ENCODE measurements around the gene KIF23. TPM values are rescaled to one million over a fixed set of nuclear protein-coding genes. Genes with fewer than 3 reads are reported as not detected.

The KIF23 gene
- total and polyA plus RNA-seq, 5 donors: 0.27 to 1.2 (median 0.78) TPM

- intact Hi-C loops (cut with DNase I): no loop called here
- 87% methylated on average over 12 of the region's 12 CpGs for WGBS
- no peak for DNase-seq
- Histone ChIP-seq H3K9me3 (ENCODE audit: control insufficient read depth, low read length) (no peaks in the 10 kb centered on the region), H3K4me1 (ENCODE audit: control insufficient read depth, insufficient read depth, low read length) (no peaks in the 10 kb centered on the region), H3K27me3 (ENCODE audit: control insufficient read depth, insufficient read depth) (no peaks in the 10 kb centered on the region), H3K27ac (ENCODE audit: low read length) (no peak overlapping the region), H3K4me3 (ENCODE audit: low read length) (no peak overlapping the region)
- no peak for ATAC-seq
Measured at GRCh38 chr15:69384626-69385598, 29.2 kb upstream of the KIF23 start.

GRCh38 chr15:69385831-69386230 is 28.3 kb upstream of the KIF23 start:
- intact Hi-C loops (cut with DNase I): no loop called here
- WGBS: 97% methylated on average over 2 of the region's 2 CpGs
- no peak overlapping the region for H3K27ac ChIP-seq (ENCODE audit: low read length)
- no peak for ATAC-seq
- H3K9me3 ChIP-seq (ENCODE audit: control insufficient read depth, low read length): no peaks in the 10 kb centered on the region
- H3K4me1 ChIP-seq (ENCODE audit: control insufficient read depth, insufficient read depth, low read length): no peaks in the 10 kb centered on the region
- H3K27me3 ChIP-seq (ENCODE audit: control insufficient read depth, insufficient read depth): no peaks in the 10 kb centered on the region
- no peak overlapping the region for H3K4me3 ChIP-seq (ENCODE audit: low read length)
- DNase-seq: no peak

GRCh38 chr15:69386284-69386683 is 27.9 kb upstream of the KIF23 start:
- 81% methylated on average over 7 of the region's 7 CpGs for WGBS
- ATAC-seq (no peak), DNase-seq (no peak)
- no peaks in the 10 kb centered on the region for H3K27me3 ChIP-seq (ENCODE audit: control insufficient read depth, insufficient read depth)
- no peak overlapping the region for H3K4me3 ChIP-seq (ENCODE audit: low read length)
- H3K9me3 ChIP-seq (ENCODE audit: control insufficient read depth, low read length): no peaks in the 10 kb centered on the region
- H3K27ac ChIP-seq (ENCODE audit: low read length): no peak overlapping the region
- H3K4me1 ChIP-seq (ENCODE audit: control insufficient read depth, insufficient read depth, low read length): no peaks in the 10 kb centered on the region
- intact Hi-C loops (cut with DNase I): no loop called here

GRCh38 chr15:69388260-69388705 is 25.9 kb upstream of the KIF23 start:
- DNase-seq: peak in 2 of 3 donors; percentile 30 to 71

GRCh38 chr15:69389426-69389825 is 24.7 kb upstream of the KIF23 start:
- Histone ChIP-seq H3K4me1 (ENCODE audit: control insufficient read depth, insufficient read depth, low read length) (no peaks in the 10 kb centered on the region), H3K27me3 (ENCODE audit: control insufficient read depth, insufficient read depth) (no peaks in the 10 kb centered on the region), H3K4me3 (ENCODE audit: low read length) (no peak overlapping the region), H3K27ac (ENCODE audit: low read length) (no peak overlapping the region), H3K9me3 (ENCODE audit: control insufficient read depth, low read length) (no peaks in the 10 kb centered on the region)
- intact Hi-C loops (cut with DNase I): no loop called here
- 87% methylated on average over 7 of the region's 7 CpGs for WGBS
- no peak for DNase-seq
- ATAC-seq: no peak

More at GRCh38 chr15:69388260-69388705, 25.9 kb upstream of the KIF23 start:
- intact Hi-C loops (cut with DNase I): no loop called here
- no peaks in the 10 kb centered on the region for H3K9me3 ChIP-seq (ENCODE audit: control insufficient read depth, low read length)
- H3K4me3 ChIP-seq (ENCODE audit: low read length): no peak overlapping the region
- ATAC-seq: peak; percentile 67 to 88
- no peaks in the 10 kb centered on the region for H3K27me3 ChIP-seq (ENCODE audit: control insufficient read depth, insufficient read depth)
- 57% methylated on average over 6 of the region's 6 CpGs for WGBS
- no peak overlapping the region for H3K27ac ChIP-seq (ENCODE audit: low read length)
- no peaks in the 10 kb centered on the region for H3K4me1 ChIP-seq (ENCODE audit: control insufficient read depth, insufficient read depth, low read length)

- 95% methylated on average over 2 of the region's 2 CpGs for WGBS
- Histone ChIP-seq H3K27me3 (ENCODE audit: control insufficient read depth, insufficient read depth) (no peaks in the 10 kb centered on the region), H3K27ac (ENCODE audit: low read length) (no peak overlapping the region), H3K4me1 (ENCODE audit: control insufficient read depth, insufficient read depth, low read length) (no peaks in the 10 kb centered on the region), H3K9me3 (ENCODE audit: control insufficient read depth, low read length) (no peaks in the 10 kb centered on the region), H3K4me3 (ENCODE audit: low read length) (no peak overlapping the region)
- no peak for DNase-seq
- no peak for ATAC-seq
- intact Hi-C loops (cut with DNase I): loop anchor here in 1 of 4 donors (5.0 to 10.0 kb wide), 2 partner anchors 126 to 333 kb away; no protein-coding TSS in a partner anchor
Measured at GRCh38 chr15:69390575-69390974, 23.6 kb upstream of the KIF23 start.

GRCh38 chr15:69391046-69391757 is 22.9 kb upstream of the KIF23 start:
- intact Hi-C loops (cut with DNase I): loop anchor here in 1 of 4 donors (5.0 to 10.0 kb wide), 2 partner anchors 126 to 334 kb away; no protein-coding TSS in a partner anchor
- Histone ChIP-seq H3K27ac (ENCODE audit: low read length) (no peak overlapping the region), H3K4me3 (ENCODE audit: low read length) (no peak overlapping the region), H3K27me3 (ENCODE audit: control insufficient read depth, insufficient read depth) (no peaks in the 10 kb centered on the region), H3K9me3 (ENCODE audit: control insufficient read depth, low read length) (no peaks in the 10 kb centered on the region), H3K4me1 (ENCODE audit: control insufficient read depth, insufficient read depth, low read length) (no peaks in the 10 kb centered on the region)
- WGBS: 93% methylated on average over 11 of the region's 11 CpGs
- DNase-seq: no peak
- ATAC-seq: no peak

GRCh38 chr15:69392352-69392751 is 21.8 kb upstream of the KIF23 start:
- 65% methylated on average over 4 of the region's 4 CpGs for WGBS
- Histone ChIP-seq H3K27ac (ENCODE audit: low read length) (no peak overlapping the region), H3K27me3 (ENCODE audit: control insufficient read depth, insufficient read depth) (no peaks in the 10 kb centered on the region), H3K4me3 (ENCODE audit: low read length) (no peak overlapping the region), H3K4me1 (ENCODE audit: control insufficient read depth, insufficient read depth, low read length) (no peaks in the 10 kb centered on the region), H3K9me3 (ENCODE audit: control insufficient read depth, low read length) (no peaks in the 10 kb centered on the region)
- DNase-seq (no peak), ATAC-seq (no peak)
- intact Hi-C loops (cut with DNase I): loop anchor here in 1 of 4 donors (5.0 to 10.0 kb wide), 2 partner anchors 128 to 335 kb away; no protein-coding TSS in a partner anchor

- DNase-seq (no peak), ATAC-seq (peak in 1 of 2 donors; percentile 57)
- Histone ChIP-seq H3K4me1 (ENCODE audit: control insufficient read depth, insufficient read depth, low read length) (no peaks in the 10 kb centered on the region), H3K27ac (ENCODE audit: low read length) (no peak overlapping the region), H3K27me3 (ENCODE audit: control insufficient read depth, insufficient read depth) (no peaks in the 10 kb centered on the region), H3K9me3 (ENCODE audit: control insufficient read depth, low read length) (no peaks in the 10 kb centered on the region), H3K4me3 (ENCODE audit: low read length) (no peak overlapping the region)
- intact Hi-C loops (cut with DNase I): loop anchor here in 3 of 4 donors (2.0 to 10.0 kb wide), 3 partner anchors 129 to 337 kb away; no protein-coding TSS in a partner anchor
- 55% methylated on average over 11 of the region's 11 CpGs for WGBS
Measured at GRCh38 chr15:69393831-69394491, 20.2 kb upstream of the KIF23 start.

GRCh38 chr15:69394556-69395282 is 19.4 kb upstream of the KIF23 start:
- 23% methylated on average over 36 of the region's 36 CpGs for WGBS
- peak; percentile 84 to 94 (median 94) for DNase-seq
- Histone ChIP-seq H3K4me3 (ENCODE audit: low read length) (no peak overlapping the region), H3K4me1 (ENCODE audit: control insufficient read depth, insufficient read depth, low read length) (no peaks in the 10 kb centered on the region), H3K9me3 (ENCODE audit: control insufficient read depth, low read length) (no peaks in the 10 kb centered on the region), H3K27ac (ENCODE audit: low read length) (no peak overlapping the region), H3K27me3 (ENCODE audit: control insufficient read depth, insufficient read depth) (no peaks in the 10 kb centered on the region)
- peak; percentile 86 to 92 for ATAC-seq
- intact Hi-C loops (cut with DNase I): loop anchor here (2.0 to 10.0 kb wide), 4 partner anchors 127 to 337 kb away; no protein-coding TSS in a partner anchor

All from right cardiac atrium (tissue), 5 donors.